HK-2 (cell line): ENCODE measurements around the gene PLXNA4.

Source experiments
- DNase-seq: peaks from one replicate; pipeline ENCODE4 v3.0.0-alpha.2; 2018; ENCODE audit not compliant: unreplicated experiment

PLXNA4 gene

GRCh38 chr7:132441935-132442334 is 134.3 kb downstream of the PLXNA4 start:
- no peak for DNase-seq

DNA sequence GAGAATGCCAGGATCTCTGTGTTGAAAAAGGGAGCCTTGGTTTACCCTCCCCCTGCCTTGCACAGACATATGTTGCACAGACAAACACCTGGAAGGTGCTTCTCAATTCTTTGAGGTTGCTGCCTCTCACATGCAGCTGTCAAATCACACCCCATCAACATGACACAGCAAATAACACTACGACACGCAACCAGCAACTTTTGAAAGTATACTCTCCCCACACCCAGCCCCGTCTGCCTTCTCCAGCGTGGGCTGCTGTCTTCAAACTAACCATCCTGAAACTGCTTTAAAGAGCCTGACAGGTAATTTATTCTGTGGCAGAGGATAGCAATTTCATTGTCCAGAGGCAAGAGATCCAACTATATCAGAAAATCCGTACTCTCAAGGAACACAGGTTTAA is 136.1 kb downstream of the PLXNA4 start:
- DNase-seq, result no peak

DNA sequence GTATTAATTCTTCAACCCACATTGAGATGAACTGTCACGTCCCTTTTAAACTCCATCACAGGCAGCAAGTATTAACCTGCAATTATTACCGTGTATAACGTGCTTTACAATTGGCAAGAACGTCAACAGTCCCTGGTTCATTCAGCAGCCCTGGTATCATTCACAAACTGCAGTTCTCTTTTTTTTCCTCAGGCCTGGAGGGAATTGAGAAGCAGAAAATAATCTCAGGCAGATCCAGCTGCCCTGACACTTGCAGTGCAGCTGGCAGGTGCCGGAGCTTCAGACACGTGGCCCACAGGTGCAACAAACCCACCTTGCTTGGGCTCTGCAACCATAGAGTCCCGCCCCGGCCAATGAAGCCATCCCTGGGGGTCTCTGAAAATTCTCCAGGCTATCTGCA is 137.3 kb downstream of the PLXNA4 start:
- DNase-seq, result no peak

DNA sequence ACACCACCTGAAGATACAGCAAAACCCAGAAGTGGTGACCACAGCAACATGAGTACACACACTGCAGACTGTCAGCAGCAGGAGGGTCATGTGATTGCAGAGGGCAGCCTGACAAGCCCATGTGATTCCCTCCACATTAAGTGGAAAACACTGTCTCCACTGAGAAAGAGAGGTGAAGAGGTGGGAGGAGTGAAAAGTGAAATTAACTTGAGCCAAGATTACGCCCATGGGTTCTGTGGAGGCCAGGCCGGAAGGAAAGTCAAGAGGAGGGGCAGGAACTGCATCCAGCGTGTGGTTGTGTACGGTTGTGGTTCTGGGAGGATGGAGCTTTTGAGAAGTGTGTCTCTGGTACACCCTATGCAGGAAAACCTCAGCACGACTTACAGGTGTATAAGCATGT is 138.5 kb downstream of the PLXNA4 start:
- no peak for DNase-seq

- no peak for DNase-seq
Measured at GRCh38 chr7:132436121-132436520, 140.1 kb downstream of the PLXNA4 start.

DNA sequence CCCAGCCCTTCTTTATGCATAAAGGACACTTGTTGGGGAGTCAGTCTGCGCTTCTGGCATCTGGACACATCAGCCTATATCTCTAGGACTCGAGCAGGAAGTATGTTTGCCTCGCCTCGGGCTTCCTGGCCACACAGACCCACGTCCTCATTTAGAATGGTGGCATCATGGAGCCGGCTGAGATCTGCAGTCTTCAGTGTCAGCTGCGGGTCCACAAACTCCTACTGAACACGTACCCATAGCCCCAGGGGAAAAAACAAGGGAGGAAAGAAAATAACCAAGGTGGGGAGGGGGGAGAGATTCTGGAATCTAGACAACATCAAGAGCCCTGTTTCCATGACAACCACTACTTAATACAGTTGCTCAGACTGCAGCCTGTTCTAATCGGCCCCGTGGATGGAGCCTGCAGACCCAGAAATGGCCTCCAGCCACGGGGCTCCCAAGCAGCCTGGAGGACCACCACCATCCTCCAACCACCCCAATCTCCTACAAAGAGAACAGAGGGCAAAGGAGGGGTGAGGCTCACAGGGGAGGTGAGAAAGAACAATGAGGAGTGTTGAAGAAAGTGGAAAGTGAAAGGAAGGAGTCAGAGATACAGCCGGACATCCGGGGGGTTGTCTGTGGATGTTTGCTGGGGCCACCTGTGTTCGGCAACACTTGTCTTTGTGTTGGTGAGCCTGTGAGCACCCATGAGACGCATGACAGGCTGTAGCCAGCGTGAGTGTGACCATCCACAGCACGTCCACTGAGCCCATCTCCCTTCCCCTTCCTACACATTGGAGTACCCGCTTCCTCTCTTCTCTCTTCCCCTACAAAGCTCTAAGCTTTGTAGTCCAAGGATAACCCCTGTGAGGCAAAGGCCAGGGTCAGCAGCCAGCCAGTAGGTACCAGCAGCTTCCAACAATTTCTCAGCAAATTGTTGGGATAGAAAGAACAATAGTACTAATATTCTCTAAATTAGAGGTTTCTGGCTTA is 141.0 kb downstream of the PLXNA4 start:
- DNase-seq, result no peak

GRCh38 chr7:132434041-132434440 is 142.2 kb downstream of the PLXNA4 start:
- no peak for DNase-seq

- DNase-seq, result no peak
Measured at GRCh38 chr7:132433301-132433700, 143.0 kb downstream of the PLXNA4 start.

GRCh38 chr7:132430861-132431822 is 145.1 kb downstream of the PLXNA4 start:
- DNase-seq, result peak; percentile 33

DNA sequence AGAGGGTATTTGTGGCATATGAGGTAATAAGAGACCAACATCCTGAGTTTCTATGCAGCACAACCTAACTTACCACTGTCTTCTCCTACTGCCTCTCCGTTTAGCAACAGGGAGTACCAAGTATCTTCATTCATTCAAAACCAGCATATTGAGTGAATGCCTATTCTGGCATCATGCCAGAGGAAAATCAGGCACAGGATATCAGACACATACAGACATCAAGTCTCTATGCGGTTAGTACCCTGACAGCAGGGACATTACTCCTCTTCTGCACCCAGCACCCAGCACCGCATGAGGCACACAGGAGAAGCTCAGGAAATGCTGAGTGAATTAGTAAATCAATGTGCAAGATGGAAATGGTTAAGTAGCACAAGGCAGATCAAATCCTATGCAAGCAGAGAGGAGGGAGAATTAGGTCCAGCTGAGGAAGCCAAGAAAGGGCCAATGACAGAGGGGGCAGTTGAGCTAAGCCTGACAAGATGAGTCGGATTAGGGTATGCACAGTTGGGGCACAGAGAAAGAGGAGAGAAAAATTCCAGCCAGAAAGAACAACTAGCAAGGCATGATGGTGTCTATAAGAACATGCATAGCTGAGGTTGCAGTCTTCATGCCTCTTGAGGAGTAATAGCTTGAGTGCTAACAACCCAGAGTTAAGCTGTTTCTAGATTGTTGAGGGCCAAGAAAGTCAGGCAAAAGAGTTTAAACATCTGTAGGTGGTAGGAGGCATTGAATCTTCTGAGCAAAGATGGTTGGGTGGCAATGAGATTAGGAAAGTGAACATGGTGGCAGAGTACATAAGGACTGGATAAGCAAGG is 146.0 kb downstream of the PLXNA4 start:
- DNase-seq, result no peak

DNA sequence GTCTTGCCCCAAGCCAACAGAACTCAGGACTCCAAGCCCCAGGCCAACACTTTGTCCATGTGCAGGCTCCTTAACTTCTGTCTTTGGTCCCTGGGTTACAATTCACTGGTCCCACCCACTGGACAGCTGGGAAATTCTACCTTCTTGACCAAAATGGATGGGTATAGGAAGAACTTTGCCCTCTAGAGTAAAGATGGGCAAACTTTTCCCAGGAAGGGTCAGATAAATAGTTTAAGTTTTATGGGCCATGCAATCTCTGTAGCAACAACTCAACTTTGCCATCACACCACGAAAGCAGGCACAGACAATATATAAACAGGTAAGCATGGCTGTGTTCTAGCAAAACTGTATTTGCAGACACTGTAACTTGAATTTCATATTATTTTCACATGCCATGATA is 147.1 kb downstream of the PLXNA4 start:
- no peak for DNase-seq

DNA sequence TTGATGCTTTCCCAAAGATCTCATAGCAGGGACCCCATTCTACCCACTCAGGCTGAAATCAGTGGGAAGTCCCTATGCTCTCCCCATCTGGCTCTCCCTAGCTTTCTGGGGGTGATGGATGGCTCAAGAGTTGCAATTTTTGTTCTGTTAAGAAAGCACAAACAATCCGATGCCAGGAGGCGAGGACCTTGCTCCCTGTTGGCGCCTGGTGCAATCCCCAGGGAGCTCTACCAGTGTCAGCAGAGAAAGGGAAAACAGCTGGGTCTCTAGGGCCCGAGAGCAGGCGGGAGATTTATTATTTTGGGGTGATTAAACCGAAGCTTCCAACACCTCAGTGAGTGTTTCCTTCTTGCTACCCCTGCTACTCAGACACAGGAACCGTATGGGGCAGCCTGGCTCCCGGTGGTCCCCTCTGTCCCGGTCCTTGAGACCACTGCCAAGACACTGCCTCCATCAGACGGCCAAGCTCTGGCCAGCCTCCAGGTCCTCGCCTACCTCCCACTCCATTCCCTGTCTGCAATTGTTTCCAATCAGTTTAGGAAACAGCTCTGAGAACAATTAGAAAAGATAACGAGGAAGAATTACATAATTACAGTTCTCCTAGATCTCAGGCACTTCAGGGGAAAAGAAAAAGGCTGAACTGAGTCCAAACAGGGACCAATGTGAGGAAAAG is 147.9 kb downstream of the PLXNA4 start:
- DNase-seq, result no peak

DNA sequence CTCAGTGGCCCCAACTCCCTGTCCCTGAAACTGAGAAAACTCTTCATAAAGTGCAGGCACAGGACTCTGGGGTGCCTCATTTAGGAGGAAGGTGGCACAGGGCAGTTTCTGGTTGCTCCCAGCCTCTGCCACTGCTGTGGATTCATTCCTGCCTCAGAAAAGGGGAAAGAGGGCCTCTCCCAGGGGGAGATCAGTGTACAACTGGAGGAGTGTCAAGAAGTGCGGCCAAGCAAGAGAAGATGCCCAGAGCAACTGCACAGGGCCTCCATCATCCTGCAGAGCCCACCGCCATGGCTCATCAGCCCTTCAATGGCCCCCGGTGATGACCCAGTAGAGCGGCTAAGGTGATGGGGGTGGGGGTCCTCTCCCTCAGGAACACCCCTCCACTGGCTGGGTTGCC is 150.3 kb downstream of the PLXNA4 start:
- DNase-seq, result no peak

- DNase-seq, result no peak
Measured at GRCh38 chr7:132424821-132425724, 151.2 kb downstream of the PLXNA4 start.

DNA sequence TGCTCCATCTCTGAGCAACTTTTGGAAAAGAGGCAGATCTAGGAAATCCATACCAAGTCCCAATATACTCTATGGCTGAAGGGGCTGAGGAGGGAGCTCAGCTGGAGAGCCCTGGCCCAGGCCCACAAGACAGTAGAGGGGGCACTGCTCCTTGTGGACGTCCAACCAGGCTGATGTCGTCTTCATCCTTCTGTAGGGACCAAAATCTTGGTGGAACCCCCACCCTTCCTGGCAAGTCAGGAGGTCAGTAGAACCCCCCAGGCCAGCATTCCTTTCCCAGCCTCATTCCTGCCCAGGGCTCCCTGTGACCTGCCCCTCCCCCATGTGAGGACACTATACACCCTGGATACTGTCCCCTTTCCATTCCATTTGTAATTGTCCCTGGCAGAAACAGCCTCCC is 152.0 kb downstream of the PLXNA4 start:
- DNase-seq, result no peak

- DNase-seq, result no peak
Measured at GRCh38 chr7:132423594-132424200, 152.6 kb downstream of the PLXNA4 start.

- no peak for DNase-seq
Measured at GRCh38 chr7:132422502-132423111, 153.7 kb downstream of the PLXNA4 start.

DNA sequence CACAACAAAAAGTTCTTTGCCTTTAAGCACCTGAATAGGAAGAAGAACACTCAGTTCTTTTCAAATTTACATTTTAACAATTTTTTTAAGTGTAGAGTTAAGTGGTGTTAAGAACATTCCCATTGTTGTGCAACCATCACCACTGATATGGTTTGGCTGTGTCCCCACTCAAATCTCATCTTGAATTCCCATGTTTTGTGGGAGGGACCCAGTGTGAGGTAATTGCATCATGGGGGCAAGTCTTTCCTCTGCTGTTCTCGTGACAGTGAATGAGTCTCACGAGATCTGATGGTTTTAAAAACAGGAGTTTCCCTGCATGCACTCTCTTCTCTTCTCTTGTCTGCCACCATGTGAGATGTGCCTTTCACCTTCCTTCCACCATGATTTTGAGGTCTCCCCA is 155.7 kb downstream of the PLXNA4 start:
- DNase-seq, result no peak

DNA sequence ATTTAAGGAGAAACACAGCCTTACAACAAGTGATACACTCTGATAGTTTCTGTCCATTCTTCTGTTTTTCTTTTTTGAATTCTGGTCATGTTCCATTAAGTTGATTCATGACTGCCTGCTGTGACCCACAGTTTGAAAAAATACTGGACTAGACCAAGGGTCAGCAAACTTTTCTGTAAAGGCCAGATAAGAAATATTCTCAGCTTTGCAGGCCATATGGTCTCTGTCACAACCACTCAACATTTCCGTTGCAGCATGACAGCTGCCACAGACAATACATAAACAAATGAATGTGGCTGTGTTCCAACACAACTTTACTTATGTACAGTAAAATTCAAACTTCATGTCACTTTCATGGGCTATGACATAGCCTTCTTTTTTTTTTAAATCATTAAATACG is 156.7 kb downstream of the PLXNA4 start:
- no peak for DNase-seq
